Measurements from ENCODE around the gene KLHL3. TPM values are rescaled to one million over a fixed set of nuclear protein-coding genes. Genes with fewer than 3 reads are reported as not detected.
A peak's percentile ranks its signal among the peaks of the same experiment; 100 is the strongest.

KLHL3 gene
- total and polyA plus RNA-seq, 10 donors: 1.3 to 17.9 (median 9.5) TPM

- no peak overlapping the region for H3K4me3 ChIP-seq
- no peak overlapping the region for H3K27ac ChIP-seq
- no peaks in the 10 kb centered on the region for H3K9me3 ChIP-seq
- peaks cover 0 to 14% (median 8%) of the 10 kb centered on the region in 6 donors for H3K4me1 ChIP-seq
- 69 to 88% (median 77%) methylated on average over 6 of the region's 6 CpGs for WGBS, 5 donors
- TF ChIP-seq POLR2A (IDR thresholded peaks at IDR 0.05) (no peak), POLR2AphosphoS5 (IDR thresholded peaks at IDR 0.05) (no peak)
- TF ChIP-seq, protein P1, sequence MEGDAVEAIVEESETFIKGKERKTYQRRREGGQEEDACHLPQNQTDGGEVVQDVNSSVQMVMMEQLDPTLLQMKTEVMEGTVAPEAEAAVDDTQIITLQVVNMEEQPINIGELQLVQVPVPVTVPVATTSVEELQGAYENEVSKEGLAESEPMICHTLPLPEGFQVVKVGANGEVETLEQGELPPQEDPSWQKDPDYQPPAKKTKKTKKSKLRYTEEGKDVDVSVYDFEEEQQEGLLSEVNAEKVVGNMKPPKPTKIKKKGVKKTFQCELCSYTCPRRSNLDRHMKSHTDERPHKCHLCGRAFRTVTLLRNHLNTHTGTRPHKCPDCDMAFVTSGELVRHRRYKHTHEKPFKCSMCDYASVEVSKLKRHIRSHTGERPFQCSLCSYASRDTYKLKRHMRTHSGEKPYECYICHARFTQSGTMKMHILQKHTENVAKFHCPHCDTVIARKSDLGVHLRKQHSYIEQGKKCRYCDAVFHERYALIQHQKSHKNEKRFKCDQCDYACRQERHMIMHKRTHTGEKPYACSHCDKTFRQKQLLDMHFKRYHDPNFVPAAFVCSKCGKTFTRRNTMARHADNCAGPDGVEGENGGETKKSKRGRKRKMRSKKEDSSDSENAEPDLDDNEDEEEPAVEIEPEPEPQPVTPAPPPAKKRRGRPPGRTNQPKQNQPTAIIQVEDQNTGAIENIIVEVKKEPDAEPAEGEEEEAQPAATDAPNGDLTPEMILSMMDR (IDR thresholded peaks at IDR 0.05 in 8 of 11, conservative IDR thresholded peaks at IDR 0.05 in 3 of 11): no peak
- intact Hi-C loops (cut with DNase I; ENCODE audit: low total_unique reads): no loop called here
- DNase-seq: no peak
- no peaks in the 10 kb centered on the region for H3K36me3 ChIP-seq
- H3K27me3 ChIP-seq (replicated peaks in 1 of 7): no peaks in the 10 kb centered on the region
These were observed 22.9 kb upstream of the KLHL3 start for GRCh38 chr5:137758715-137759306.

- no peaks in the 10 kb centered on the region for H3K36me3 ChIP-seq
- H3K27ac ChIP-seq: no peak overlapping the region
- H3K27me3 ChIP-seq (replicated peaks in 1 of 7): no peaks in the 10 kb centered on the region
- no peak for DNase-seq
- intact Hi-C loops (cut with DNase I; ENCODE audit: low total_unique reads): no loop called here
- TF ChIP-seq POLR2A (IDR thresholded peaks at IDR 0.05) (no peak), POLR2AphosphoS5 (IDR thresholded peaks at IDR 0.05) (no peak)
- TF ChIP-seq, protein P1 (IDR thresholded peaks at IDR 0.05 in 8 of 11, conservative IDR thresholded peaks at IDR 0.05 in 3 of 11): no peak
- peaks cover 0 to 14% (median 8%) of the 10 kb centered on the region in 6 donors for H3K4me1 ChIP-seq
- whole genome bisulfite sequencing, 5 donors: 86 to 97% (median 92%) methylated on average over 4 of the region's 4 CpGs
- H3K4me3 ChIP-seq: no peak overlapping the region
- no peaks in the 10 kb centered on the region for H3K9me3 ChIP-seq
These were observed 22.2 kb upstream of the KLHL3 start for GRCh38 chr5:137758121-137758520.

GRCh38 chr5:137757634-137758033 lies 21.7 kb upstream of the KLHL3 start:
- no peaks in the 10 kb centered on the region for H3K36me3 ChIP-seq
- no peak for TF ChIP-seq POLR2AphosphoS5 (IDR thresholded peaks at IDR 0.05)
- no peak for TF ChIP-seq POLR2A (IDR thresholded peaks at IDR 0.05)
- TF ChIP-seq, protein P1 (IDR thresholded peaks at IDR 0.05 in 8 of 11, conservative IDR thresholded peaks at IDR 0.05 in 3 of 11): no peak
- intact Hi-C loops (cut with DNase I; ENCODE audit: low total_unique reads): no loop called here
- H3K4me3 ChIP-seq: no peak overlapping the region
- H3K9me3 ChIP-seq: no peaks in the 10 kb centered on the region
- DNase-seq: no peak
- H3K27ac ChIP-seq: no peak overlapping the region
- H3K27me3 ChIP-seq (replicated peaks in 1 of 7): no peaks in the 10 kb centered on the region
- peaks cover 0 to 18% (median 11%) of the 10 kb centered on the region in 6 donors for H3K4me1 ChIP-seq
- 95 to 99% (median 96%) methylated on average over 5 of the region's 5 CpGs for WGBS, 5 donors

DNA sequence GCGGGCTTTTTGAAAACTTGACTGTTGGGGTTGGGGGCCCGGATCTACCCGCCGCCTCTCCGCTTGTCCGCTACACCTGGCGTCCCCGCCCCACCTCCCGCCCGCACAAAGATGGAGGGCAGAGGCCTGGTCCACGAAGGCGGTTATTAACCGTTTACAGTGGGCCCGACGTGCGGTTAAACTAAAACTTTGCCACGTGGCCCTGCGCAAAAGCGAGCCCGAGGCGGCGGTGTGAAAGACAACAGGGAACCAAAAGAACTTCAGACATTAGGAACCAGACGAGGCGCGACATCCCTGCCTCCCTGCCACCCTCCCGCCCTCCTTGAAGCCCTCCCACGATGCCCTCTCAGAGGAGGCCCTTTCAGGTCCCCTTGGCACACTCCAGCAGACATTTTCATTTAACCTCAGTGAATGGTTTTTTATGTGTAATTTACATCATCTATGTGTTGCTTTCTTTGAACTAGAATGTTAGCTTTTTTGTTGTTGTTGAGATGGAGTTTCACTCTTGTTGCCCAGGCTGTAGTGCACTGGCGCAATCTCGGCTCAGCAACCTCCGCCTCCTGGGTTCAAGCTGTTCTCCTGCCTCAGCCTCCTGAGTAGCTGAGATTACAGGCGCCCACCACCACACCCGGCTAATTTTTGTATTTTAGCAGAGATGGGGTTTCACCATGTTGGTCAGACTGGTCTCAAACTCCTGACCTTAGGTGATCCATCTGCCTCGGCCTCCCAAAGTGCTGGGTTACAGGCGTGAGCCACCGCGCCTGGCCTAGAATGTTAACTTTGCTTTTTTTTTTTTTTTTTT lies 19.3 kb upstream of the KLHL3 start:
- H3K4me1 ChIP-seq: peaks cover 14 to 43% (median 36%) of the 10 kb centered on the region in 6 donors
- H3K27ac ChIP-seq: peak overlapping the region; percentile 93 to 100 (median 99)
- TF ChIP-seq, protein P1 (IDR thresholded peaks at IDR 0.05 in 8 of 11, conservative IDR thresholded peaks at IDR 0.05 in 3 of 11): peak in 1 of 11 experiments; percentile 7
- no peak for TF ChIP-seq POLR2AphosphoS5 (IDR thresholded peaks at IDR 0.05)
- intact Hi-C loops (cut with DNase I; ENCODE audit: low total_unique reads): no loop called here
- peak overlapping the region; percentile 36 to 75 (median 64) for H3K4me3 ChIP-seq
- peaks cover 0 to 3% (median 0%) of the 10 kb centered on the region in 6 donors for H3K36me3 ChIP-seq
- no peaks in the 10 kb centered on the region for H3K9me3 ChIP-seq
- DNase-seq: peak; percentile 77
- no peaks in the 10 kb centered on the region for H3K27me3 ChIP-seq (replicated peaks in 1 of 7)
- WGBS, 5 donors: 27 to 43% (median 30%) methylated on average over 23 to 36 of the region's 36 CpGs
